ENCODE measurements around the gene USH2A. TPM values are rescaled to one million over a fixed set of nuclear protein-coding genes. Genes with fewer than 3 reads are reported as not detected.

USH2A gene
- polyA plus RNA-seq, 1 of the 3 experiments (the other 2 are of a cell fraction) = under 0.01 TPM

GRCh38 chr1:215780641-215781040, 642.6 kb downstream of the USH2A start:
- no peaks in the 10 kb centered on the region; a peak in 1 of 4 replicates for H3K4me1 ChIP-seq (ENCODE audit: control insufficient read depth in 1 of 2, insufficient read depth in 2 of 2, low read depth in 1 of 2, low read length in 1 of 2)
- ChIA-PET CTCF (no interaction called here), POLR2A (no interaction called here)
- no peaks in the 10 kb centered on the region for H3K36me3 ChIP-seq (replicated peaks in 1 of 2; ENCODE audit: control insufficient read depth in 1 of 2, insufficient read depth in 2 of 2, low read length in 1 of 2)
- no peak for DNase-seq
- H3K9ac ChIP-seq = no peak overlapping the region
- no peaks in the 10 kb centered on the region for H3K27me3 ChIP-seq (ENCODE audit: insufficient read depth)
- H3K4me2 ChIP-seq = no peak overlapping the region
- no peaks in the 10 kb centered on the region for H4K20me1 ChIP-seq (ENCODE audit: insufficient read depth)
- TF ChIP-seq USF1 (IDR thresholded peaks at IDR 0.05; ENCODE audit: borderline replicate concordance, low read depth) = no peak
- TF ChIP-seq POLR2AphosphoS5 (IDR thresholded peaks at IDR 0.05; ENCODE audit: low read depth, low read length) = no peak
- no peak for TF ChIP-seq ELF1 (IDR thresholded peaks at IDR 0.05)
- no peak for TF ChIP-seq NRF1 (IDR thresholded peaks at IDR 0.05; ENCODE audit: low read depth, low read length)
- no peak for TF ChIP-seq YY1 (IDR thresholded peaks at IDR 0.05; ENCODE audit: low read depth)
- TF ChIP-seq RFX5 (IDR thresholded peaks at IDR 0.05; ENCODE audit: low read length) = no peak
- TF ChIP-seq FOXJ3 (CRISPR knock-in tag; IDR thresholded peaks at IDR 0.05) = no peak
- no peak for TF ChIP-seq EZH2phosphoT487 (IDR thresholded peaks at IDR 0.05; ENCODE audit: borderline replicate concordance, low read depth)
- no peak for TF ChIP-seq RCOR1 (IDR thresholded peaks at IDR 0.05; ENCODE audit: low read length)
- TF ChIP-seq NFIC (IDR thresholded peaks at IDR 0.05; ENCODE audit: borderline replicate concordance) = no peak
- TF ChIP-seq MEF2A (IDR thresholded peaks at IDR 0.05; ENCODE audit: borderline replicate concordance, low read depth) = no peak
- TF ChIP-seq MAX (IDR thresholded peaks at IDR 0.05; ENCODE audit: low read depth) = no peak
- TF ChIP-seq SIN3A (IDR thresholded peaks at IDR 0.05; ENCODE audit: borderline replicate concordance, low read depth, low read length) = no peak
- no peak for TF ChIP-seq USF2 (IDR thresholded peaks at IDR 0.05; ENCODE audit: borderline replicate concordance, low read depth, low read length)
- TF ChIP-seq GATA2 (CRISPR knock-in tag; IDR thresholded peaks at IDR 0.05) = no peak
- no peak for TF ChIP-seq GABPA (IDR thresholded peaks at IDR 0.05; ENCODE audit: low read depth)
- no peak for TF ChIP-seq RXRA (IDR thresholded peaks at IDR 0.05; ENCODE audit: borderline replicate concordance, low read depth)
- no peak for TF ChIP-seq SMC3 (IDR thresholded peaks at IDR 0.05; ENCODE audit: low read depth, low read length)
- no peak for TF ChIP-seq REST (IDR thresholded peaks at IDR 0.05; ENCODE audit: low read depth, low read length)
- TF ChIP-seq, protein P1, sequence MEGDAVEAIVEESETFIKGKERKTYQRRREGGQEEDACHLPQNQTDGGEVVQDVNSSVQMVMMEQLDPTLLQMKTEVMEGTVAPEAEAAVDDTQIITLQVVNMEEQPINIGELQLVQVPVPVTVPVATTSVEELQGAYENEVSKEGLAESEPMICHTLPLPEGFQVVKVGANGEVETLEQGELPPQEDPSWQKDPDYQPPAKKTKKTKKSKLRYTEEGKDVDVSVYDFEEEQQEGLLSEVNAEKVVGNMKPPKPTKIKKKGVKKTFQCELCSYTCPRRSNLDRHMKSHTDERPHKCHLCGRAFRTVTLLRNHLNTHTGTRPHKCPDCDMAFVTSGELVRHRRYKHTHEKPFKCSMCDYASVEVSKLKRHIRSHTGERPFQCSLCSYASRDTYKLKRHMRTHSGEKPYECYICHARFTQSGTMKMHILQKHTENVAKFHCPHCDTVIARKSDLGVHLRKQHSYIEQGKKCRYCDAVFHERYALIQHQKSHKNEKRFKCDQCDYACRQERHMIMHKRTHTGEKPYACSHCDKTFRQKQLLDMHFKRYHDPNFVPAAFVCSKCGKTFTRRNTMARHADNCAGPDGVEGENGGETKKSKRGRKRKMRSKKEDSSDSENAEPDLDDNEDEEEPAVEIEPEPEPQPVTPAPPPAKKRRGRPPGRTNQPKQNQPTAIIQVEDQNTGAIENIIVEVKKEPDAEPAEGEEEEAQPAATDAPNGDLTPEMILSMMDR (IDR thresholded peaks at IDR 0.05) = no peak
- H3K4me3 ChIP-seq (ENCODE audit: low read depth in 2 of 2, low read length in 1 of 2) = no peak overlapping the region
- no peak overlapping the region for H3K27ac ChIP-seq (ENCODE audit: low read depth in 2 of 2, low read length in 1 of 2)
- H3K79me2 ChIP-seq (ENCODE audit: insufficient read depth) = no peaks in the 10 kb centered on the region
- no peak overlapping the region; the same call in 1 of the 2 replicates for H2AFZ ChIP-seq (ENCODE audit: low read depth)
- H3F3A ChIP-seq (replicated peaks; ENCODE audit: insufficient read depth) = no peaks in the 10 kb centered on the region
- H3K9me2 ChIP-seq = no peaks in the 10 kb centered on the region
- no peaks in the 10 kb centered on the region for H3K9me3 ChIP-seq
